HK-2 (cell line): ENCODE results near the gene PTPRR.
"Not testable (repeated sequence)": the region's sequence is repeated elsewhere in the genome, so short reads cannot be mapped to it uniquely, and the experiment has no call there.

ENCODE experiments used
- DNase-seq: peaks from one replicate; pipeline ENCODE4 v3.0.0-alpha.2; 2018; ENCODE audit not compliant: unreplicated experiment

PTPRR gene

DNA sequence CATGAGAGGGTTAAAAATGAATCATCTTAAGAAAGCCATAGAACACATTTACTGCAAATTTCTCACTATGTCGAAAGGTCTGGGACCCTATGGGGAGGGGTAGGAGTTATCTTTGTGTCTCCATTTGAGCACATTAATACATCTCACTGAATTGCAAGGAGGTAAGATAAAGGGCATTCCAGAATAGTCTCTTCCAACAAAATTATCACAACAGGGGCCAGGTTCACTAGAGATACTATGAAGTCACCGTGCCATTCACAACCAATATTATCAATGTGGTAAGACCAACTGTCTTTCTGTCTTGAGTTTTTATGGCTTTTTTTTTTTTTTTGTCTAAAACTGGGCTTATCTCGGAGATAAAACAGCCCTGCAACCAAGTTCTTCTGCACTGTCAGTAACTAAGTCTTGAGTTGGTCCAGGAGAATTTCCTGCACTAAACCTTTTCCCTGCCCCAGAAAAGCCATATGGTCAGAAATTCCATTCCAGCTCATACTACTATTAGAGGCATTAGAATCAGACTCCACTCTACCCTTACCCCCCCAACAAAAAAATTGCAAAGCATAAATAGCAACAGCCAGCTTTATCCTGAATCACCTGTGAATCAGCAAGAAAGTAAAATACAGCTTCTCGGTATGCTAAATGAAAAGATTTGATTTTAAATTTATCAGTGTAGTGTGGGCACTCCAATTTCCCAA, 79.7 kb downstream of the PTPRR start:
- no peak for DNase-seq

GRCh38 chr12:70839544-70839943, 81.0 kb downstream of the PTPRR start:
- DNase-seq, result no peak

DNA sequence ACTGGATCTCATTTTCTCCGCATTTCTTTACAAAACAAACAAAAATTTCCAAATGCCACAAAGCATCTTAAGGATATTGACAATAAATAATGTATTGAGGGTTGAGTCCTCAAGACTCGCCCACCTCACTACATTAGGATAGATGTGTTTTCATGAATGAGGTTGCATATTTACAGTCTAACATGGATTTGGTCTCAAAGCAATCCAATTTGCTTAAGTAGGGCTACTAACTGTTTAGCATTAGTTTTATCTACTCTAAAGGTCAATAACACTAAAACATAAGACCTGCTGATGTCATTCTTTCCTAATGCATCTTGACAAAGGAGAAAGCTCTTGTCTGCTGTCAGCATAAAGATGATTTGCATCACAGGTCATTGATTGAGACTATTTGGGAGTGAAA, 82.4 kb downstream of the PTPRR start:
- DNase-seq, result no peak

GRCh38 chr12:70837026-70837425, 83.5 kb downstream of the PTPRR start:
- no peak for DNase-seq

DNA sequence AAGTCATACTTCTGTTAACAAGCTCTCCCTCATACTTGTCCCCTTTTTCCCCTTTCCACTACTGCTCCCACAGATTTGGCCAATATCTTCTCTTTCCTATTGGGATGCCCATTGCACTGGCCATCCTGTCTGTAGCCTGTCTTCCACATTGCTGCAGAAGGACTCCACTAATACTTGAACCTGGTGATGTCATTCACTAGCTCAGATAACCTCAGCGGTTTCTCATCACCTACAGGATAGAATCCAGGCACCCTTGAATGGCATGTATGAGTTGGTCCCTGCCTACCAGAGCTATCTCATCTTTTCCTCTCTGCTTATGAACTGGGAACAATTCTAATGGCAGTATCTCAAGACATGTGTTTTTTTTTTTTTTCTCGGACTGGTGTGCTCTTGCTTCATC, 84.6 kb downstream of the PTPRR start:
- no peak for DNase-seq

DNA sequence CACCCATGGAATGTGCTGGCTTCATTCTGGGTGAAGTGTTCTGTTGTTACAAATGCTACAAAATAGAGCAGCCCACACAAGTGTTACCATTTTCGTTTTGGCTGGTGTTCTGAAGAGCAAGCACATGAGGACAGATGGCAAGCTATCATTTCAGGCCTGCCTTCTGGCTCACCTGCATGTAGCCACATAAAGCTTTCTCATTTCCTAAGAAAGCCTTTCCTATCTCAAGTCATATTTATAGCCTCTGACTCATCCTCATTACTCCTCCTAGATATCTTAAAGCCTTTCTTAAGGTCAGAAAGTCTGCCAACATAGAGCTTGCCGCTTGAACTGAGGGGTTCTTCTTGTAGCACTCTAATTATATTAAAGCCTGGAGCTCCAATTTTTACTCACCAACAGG, 89.0 kb downstream of the PTPRR start:
- DNase-seq, result no peak

DNA sequence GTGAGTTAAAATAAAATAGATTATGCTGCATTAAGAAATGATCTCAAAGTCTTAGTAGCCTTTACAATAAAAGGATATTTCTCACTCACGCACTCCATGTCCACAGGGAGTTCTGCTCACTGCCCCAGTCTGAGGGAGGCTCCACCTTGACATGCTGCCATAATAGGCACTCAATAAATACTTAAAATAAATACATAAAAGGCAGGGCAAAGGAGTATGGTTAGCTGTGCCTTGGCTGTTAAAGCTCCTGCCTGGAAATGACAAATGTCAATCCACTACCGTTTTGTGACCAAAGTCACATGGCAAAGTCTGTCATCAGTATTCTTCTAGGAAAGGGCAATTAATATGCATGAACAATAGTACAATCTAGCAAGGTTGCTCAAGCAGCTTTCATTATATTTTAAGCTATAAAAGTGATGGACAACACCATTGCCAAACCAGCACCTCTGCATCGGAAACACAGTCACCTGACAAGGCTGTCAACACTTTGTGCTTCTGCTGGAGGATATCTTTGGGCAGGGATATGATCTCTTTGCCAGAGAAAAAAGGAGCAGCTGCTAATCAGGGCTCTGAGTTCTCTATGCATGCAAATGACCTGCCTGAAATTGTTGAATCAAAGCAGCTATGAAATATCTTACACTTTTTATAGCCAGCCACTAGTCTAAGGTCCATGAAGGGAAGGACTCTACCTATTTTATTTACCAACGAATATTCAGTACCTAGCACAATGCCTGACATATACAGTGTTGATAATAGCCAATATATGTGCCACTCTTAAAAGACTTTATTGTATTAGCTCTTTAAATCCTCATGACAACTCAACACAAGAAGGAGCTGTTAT, 90.1 kb downstream of the PTPRR start:
- DNase-seq, result no peak

- DNase-seq, result no peak
These were observed 91.5 kb downstream of the PTPRR start for GRCh38 chr12:70829070-70829469.

- DNase-seq, result no peak
These were observed 92.2 kb downstream of the PTPRR start for GRCh38 chr12:70828351-70828750.

GRCh38 chr12:70826156-70826555, 94.4 kb downstream of the PTPRR start:
- no peak for DNase-seq

GRCh38 chr12:70824511-70824910, 96.0 kb downstream of the PTPRR start:
- no peak for DNase-seq

DNA sequence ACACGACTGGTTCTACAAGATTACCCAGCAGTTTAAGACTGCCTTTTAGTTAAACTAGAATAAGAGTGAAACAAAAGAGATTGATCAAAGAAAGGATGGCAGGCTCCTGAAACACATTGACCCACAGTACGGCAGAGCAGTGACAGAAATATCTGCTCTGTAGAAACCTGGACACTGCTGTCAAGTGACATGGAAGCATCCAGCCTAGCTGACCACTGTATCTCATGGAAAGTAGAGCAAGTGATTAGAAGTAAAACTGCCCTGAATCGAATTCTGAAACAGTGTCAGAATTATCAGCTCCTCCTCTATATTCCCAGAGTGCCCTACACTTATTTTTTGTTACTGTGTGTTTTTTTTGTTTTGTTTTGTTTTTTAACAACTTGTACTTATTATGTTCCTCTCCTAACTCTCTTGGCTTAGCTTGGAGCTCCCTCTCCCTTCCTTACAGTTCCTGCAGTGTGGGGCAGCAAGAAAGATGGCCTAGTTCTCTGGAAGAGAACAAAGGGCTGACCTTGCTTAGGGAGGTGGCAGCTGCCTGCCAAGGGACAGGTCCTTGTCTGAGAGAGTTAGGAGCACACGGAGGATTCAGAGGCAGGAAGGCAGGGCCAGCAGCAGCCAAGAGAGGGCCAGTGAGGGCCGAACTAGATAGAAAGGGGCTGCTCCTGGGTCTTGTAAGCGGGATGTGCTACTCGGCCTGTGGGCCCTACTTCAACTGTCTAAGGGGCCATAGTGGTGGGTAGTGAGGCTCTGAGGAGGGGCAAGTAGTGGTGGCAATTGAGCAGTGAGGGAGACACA, 97.2 kb downstream of the PTPRR start:
- DNase-seq, result no peak

DNA sequence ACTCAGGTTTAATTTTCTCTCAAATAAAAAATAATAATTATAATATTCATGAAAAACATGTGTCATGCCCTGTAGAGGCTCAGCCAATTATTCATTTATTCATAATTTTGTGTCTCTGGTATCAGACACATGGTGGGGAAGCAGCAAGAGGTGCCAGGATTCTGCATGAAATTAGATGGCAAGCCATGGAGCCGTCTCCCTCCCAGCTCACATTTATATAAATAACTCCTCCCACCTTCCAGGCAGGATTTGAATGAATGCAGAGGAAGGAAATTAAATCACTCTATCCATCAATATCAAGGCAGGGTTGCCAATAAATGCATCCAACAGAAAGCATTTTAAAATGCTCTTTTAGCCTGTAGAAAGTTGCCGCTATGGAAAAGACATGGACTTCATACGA, 98.1 kb downstream of the PTPRR start:
- no peak for DNase-seq

- no peak for DNase-seq
These were observed 104.6 kb downstream of the PTPRR start for GRCh38 chr12:70815971-70816391.

DNA sequence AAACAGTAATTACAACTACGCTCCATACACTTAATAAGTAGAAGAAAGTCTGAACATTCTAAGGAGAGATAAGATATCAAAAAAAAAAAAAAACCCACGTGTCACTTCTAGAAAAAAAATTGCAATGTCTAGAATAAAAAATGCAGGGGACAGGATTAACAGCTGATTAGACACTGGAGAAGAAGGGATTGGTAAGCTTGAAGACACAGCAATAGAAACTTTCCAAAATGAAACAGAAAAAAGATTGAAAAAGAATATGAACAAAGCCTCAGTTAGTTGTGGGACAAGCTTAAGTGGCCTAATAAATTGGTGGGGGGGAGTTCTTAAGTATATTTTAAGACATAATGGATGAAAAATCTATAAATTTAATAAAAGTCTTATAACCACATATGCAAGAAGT, 105.5 kb downstream of the PTPRR start:
- DNase-seq, result no peak

GRCh38 chr12:70813559-70813958, 107.0 kb downstream of the PTPRR start:
- no peak for DNase-seq

GRCh38 chr12:70812136-70812535, 108.4 kb downstream of the PTPRR start:
- no peak for DNase-seq

- no peak for DNase-seq
These were observed 110.7 kb downstream of the PTPRR start for GRCh38 chr12:70809887-70810286.

GRCh38 chr12:70807993-70808392, 112.5 kb downstream of the PTPRR start:
- DNase-seq, result not testable (repeated sequence)

- no peak for DNase-seq
These were observed 113.7 kb downstream of the PTPRR start for GRCh38 chr12:70806827-70807226.

GRCh38 chr12:70806043-70806442, 114.5 kb downstream of the PTPRR start:
- no peak for DNase-seq

GRCh38 chr12:70798016-70798783, 122.3 kb downstream of the PTPRR start:
- DNase-seq, result no peak
